ENCODE measurements around the gene GARIN5A.

The GARIN5A gene

DNA sequence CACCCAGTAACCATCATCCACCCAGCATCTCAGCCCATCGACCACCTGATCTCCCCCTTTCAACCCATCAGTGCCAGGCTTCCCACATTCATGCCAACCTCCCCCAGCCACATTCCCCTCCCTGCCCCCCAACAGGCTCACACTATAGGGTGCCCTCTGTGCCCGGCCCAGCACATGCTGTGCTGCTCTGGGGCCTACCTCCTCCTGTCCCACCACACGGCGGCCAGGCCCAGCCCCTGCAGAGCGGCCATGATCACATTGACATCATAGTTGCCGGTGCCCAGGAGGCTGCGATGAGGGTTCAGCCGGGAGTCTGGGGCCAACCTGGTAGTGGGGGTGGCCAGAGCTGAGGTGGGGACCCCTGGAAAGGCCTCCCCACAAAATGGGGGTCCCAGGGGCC, 30.7 kb upstream of the GARIN5A start:
- DNase-seq = no peak

DNA sequence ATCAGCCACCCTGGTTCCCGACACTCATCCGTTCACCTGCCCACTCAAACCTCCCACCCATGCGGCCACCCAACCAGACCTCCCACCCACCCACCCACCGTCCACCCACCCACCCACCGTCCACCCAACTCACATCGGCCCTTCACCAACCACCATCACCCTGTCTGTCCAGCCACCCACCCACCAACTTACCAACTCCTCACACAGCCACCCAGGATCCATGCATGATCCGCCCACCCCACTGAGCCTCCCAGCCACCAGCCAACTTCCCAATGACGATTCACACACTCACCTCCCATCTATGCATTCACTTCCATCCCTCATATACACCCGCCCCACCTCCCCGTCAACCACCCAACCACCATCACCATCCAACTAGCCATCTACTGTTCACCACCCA, 30.1 kb upstream of the GARIN5A start:
- no peak for DNase-seq

DNA sequence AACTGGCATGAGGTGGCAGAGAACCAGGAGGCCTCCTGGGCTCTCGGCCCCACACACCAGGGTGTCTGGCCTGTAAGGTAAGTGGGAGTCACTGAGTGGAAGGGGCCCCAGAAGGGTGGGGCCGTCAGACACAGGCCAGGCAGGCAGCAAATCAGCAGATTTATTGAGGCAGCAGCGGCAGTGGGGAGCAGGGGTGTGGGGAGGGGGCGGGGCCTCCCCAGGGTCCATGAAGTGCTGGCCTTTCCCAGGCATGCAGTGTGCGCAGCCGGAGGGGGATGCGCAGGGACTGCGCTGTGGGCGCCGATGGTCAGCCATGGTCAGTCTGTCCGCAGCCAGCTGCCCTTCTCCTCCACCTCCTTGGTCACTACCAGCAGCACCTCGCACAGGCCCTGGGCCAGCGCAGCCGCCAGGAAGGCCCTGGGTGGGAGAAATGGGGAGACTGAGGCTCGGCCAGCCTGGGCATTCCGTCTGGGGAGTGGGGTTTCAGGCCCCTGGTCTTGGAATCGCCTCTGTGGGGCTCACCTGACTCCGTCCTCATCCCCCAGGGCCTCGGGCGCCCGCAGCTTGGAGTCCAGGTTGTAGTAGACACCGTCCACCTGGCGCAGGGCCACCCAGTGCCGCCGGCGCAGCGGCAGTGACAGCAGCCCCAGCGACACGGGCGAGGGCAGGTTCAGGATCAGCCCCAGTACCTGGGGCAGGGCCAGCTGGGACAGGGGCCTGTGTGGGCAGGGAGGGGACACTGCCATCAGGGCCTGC, 29.4 kb upstream of the GARIN5A start:
- no peak for DNase-seq

DNA sequence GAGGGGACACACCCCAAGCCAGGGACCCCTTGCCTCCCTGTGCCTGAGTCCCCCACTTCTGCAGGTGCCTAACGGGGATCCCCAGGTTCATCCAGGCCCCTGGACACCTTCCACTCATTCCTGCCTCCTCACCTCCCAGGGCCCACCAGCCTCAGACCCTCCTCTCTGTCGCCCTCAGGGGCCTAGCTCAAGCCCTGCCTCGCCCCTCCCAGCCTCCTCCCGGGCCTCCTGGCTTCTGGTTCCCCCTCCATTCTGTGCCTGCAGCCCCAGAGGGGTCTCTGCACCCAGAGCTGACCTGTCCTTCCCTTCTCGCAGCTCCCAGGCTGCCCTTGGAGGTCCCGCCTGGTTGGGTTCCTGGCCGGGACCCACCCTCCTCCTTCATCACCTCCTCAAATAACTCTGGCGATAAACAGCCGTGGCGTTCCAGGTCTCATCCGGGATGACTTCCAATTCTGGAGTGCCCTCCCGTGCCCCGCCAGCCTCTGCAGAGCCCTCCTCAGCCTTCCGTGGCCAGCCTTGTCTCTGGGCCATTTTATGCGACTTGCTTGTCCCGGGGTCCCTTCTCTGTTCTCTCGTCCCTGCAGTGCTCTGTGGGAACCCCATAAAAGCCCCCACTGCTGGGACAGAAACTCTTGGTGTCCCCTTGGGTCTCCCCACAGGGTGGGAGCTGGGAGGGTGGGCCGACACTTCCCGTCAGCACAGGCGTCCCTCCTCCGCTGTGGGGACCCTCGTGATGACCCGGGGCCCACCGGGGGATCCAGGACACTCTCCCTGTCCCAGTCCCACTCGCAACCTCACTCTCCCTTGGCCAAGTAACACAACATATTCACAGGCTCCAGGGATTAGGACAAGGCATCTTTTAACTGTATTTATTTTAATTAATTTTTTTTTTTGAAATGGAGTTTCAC, 25.2 kb upstream of the GARIN5A start:
- no peak for DNase-seq

DNA sequence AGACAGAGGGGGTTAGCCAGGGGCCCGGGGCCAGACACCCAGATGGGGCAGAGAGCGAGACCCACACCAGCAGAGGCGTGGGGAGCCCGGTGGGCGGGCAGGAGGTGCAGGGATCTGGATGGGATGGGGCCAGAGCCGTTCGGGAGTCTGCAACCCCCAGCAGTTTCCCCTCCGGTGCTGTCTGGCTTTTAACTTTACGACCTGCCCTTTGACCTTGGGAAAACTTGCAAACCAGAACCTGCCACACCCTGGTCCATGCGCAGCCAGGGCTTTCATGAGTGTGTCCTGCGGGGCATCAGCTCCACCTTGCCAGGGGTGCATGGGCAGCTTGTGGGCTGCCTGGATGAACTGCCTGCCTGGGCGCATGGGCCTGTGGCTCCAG, 24.5 kb upstream of the GARIN5A start:
- no peak for DNase-seq

DNA sequence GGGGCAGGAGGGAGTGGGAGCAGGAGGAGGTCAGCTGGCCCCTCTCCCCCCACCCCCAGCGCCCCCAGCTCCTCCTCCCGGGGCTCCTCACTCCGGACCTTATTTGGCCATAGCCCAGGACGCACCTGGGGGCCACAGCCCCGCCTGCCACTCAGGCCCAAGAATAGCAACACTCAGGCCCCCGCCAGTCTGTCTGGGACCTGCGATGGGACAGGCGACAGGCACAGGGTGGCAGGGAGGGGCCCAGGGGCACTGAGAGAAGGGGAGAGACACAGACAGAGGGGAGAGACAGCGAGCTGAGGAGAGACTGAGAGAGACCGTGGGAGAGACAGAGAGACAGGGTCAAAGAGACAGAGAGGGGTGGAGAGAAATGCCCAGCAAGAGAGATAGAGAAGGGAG, 24.1 kb upstream of the GARIN5A start:
- DNase-seq = no peak

DNA sequence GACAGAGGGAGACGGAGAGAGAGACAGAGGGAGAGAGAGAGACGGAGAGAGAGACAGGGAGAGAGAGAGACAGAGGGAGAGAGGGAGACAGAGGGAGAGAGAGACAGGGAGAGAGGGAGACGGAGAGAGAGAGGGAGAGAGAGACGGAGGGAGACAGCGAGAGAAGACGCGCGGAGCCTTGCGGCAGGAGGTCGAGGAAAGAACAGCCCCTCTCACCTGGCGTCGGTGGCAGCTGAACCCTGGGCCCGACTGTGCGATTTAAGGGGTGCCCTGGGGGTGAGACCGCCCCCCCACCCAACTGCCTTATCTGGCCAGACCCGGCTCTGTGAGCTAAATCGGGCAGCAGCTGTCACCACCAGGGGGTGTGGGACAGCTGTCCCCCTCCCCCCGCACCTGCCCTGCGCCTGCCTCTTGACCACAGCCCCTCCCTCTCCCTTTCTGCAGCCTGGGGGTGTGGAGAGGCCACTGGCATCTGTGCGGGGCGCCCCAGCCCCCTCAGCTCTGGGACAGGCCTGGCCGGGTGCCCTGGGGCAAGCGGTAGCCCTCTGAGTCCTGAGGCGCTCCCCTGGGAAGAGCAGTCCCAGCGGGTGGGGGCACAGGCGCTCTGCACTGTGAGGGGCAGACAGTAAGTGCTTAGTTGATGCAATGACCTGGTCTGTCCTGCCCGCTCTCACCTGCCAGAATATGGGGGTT, 23.6 kb upstream of the GARIN5A start:
- DNase-seq = no peak

DNA sequence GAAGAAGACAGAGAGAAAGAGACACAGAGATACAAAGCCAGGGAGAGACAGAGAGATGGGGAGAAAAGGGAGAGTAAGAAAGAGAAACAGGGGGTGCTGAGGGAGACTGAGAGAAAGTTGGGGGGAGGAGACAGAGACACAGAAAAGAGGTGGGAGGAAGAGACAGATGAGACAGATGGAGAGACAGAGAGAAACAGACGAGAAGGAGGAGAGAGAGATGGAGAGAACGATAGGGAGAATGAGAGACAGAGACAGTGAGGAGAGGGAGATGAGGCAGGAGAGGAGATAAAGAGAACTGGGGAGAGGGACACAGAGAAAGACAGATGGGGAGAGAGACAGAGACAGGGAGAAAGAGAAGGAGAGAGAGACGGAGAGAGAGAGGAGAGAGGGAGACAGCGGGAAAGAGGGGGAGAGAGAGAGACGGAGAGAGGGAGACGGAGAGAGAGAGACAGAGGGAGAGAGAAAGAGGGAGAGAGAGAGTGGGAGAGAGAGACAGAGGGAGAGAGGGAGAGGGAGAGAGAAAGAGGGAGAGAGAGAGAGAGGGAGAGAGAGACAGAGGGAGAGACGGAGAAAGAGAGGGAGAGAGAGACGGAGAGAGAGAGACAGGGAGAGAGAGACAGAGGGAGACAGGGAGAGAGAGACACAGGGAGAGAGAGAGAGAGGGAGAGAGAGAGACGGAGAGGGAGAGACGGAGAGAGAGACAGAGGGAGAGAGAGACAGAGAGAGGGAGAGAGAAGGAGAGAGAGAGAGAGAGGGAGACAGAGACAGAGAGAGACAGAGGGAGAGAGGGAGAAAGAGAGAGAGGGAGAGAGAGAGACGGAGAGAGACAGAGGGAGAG, 21.8 kb upstream of the GARIN5A start:
- no peak for DNase-seq

DNA sequence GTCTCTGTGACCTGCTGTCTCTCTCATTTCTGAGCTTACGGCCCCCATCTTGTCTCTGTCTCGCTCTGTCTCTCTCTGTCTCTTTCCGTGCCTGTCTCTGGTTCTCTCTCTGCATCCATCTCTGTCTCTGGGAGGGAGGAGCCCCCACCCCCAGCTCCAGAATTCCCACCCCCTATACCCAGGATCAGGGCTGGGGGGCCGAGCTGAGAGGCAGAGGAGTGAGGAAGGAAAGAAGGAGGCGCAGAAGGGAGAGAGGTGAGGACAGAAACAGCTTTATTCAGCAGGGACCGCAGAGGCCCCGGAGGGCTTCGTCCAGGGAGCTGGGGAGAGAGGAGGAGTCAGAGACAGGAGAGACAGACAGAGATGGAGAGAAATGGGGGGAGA, 20.4 kb upstream of the GARIN5A start:
- DNase-seq = no peak

DNA sequence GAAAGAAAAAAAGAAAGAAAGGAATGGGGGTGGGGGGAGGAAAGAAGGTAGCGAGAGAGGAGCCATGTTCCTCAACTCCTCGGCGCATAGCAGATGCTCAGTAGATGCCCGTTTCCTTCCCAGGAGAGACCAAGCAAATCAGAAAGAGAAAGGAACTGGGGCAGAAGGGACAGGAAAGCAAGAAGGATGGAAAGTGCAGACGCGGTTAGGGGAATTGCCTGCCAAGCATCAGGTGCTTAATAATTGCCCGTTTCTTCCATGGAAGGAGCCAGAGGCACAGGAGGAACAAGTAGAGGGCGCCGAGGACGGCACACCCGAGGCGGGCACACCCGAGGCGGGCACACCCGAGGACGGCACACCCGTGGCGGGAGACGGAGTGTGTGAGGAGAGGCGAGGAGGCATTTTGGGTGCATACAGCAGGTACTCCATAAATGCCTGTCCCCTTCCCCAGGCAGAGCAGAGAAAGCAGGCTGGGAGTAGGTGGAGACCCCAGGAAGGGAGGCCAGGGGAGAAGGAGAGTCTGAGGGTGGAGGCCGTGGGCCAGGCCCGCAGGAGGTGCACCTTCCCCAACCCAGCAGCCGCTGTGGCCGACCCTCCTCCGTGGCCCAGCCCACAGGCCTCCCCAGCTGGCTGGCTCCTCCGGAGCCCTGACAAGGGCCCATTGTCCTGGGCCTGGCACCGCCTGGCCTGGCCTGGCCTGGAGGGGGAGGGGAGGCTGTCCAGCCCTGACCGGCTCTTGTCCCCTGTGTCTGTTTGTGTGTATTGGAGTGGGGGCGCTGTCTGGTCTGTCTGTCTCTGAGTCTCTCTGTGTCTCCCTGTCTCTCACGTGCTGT, 19.8 kb upstream of the GARIN5A start:
- no peak for DNase-seq

DNA sequence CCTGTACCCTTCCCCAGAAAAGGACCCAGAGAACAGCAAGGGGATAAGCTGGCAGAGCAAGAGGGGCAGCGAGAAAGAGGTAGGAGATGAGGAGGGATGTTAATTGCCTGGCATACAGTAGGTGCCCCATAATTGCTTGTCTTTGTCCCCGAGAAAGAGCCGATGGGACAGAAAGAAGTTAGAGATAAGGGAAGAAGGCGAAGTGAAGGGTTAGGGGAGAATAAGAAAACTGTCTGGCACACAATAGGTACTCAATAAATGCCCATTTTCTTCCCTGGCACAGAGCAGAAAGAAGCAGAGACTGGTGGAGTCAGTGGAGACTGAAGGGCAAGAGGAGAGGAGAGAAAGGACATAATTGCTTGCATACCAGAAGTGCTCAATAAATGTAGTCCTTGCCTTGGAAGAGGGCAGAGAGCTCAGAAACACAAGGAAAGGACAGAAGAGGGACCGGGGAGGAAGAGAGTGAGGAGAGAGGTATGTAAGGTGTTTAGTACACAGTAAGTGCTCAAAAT, 18.4 kb upstream of the GARIN5A start:
- no peak for DNase-seq

DNA sequence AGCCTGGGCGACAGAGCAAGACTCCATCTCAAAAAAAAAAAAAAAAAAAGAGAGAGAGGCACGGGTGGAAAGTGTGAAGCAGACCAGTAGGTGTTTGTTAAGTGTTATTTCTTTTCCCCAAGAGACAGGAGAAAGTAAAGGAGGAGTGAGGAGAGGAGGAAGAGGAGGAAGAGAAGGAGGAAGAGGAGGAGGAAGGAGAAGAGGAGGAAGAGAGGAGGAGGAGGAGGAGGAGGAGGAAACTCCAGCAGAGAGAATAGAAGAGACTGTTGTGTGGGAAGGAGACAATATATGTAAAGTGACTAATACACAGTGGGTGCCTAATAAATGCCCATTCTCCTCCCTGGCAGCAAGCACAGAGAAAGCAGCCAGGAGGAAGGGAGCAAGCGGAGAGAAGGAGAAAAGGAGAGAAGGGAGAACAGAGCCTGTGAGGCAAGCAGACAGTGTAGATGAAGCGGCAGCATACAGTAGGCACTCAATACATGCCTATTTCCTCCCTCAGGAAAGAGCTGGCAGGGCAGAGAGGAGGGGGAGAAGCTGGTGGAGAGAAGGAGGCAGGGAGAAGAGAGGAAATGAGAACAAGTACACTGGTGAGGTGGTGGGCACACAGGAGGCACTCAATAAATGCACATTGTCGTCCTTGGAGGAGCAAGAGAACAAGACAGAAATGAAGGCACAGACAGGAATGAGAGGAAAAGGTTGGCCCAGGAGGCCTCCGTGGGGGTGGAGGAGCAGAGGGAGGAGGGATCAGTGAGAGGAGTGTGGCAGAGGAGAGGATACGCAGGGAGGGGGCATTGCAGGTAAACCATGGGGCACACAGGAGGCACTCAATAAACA, 17.8 kb upstream of the GARIN5A start:
- DNase-seq = no peak

DNA sequence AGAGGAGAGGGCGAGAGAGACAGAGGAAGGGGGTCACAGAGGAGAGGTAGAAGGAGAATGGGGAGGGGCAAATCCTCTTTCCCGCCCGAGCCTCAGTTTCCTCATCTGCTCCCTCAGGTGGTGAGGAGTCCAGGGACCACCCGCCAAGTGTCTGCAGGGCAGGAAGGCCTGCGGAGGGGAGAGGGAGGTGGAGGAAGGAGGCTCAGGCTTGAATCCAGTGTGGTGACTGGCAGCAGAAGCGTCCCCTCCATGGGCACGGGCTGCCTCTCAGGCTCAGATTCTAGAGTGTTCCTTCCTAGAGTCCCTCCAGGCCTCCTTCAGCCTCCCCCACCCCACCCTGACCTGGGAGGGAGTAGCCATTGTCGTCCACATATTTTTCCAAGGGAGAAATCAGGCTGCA, 16.5 kb upstream of the GARIN5A start:
- DNase-seq = no peak

DNA sequence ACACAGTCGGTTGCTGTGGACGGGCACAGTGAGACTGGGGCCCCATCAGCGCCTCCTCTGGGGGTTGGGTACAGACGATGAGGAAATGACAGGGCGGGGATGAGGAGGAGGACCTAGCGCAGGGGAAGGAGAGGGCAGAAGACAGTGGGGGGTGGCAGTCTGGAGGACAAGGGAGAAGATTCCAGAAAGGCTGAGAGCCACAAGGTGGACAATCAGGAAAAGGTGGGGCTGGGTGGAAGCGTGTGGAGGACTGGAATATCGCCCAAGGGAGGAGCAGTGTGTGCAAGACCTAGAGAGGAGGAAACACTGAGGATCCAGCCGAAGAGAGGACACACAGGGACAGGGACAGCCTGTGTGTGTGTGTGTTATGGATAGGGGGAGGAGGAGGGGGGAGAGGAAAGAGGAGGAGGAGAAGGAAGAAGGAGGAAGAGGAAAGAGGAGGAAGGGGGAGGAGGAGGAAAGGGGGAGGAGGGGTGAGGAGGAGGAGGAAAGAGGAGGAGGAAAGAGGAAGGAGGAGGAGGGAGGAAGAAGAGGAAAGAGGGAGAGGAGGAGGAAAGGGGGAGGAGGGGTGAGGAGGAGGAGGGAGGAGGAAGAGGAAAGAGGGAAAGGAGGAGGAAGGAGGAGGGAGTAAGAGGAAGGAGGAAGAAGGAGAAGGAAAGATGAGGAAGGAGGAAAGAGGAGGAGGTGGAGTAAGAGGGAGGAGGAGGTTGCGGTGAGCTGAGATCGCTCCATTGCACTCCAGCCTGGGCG, 15.8 kb upstream of the GARIN5A start:
- peak; percentile 68 for DNase-seq

DNA sequence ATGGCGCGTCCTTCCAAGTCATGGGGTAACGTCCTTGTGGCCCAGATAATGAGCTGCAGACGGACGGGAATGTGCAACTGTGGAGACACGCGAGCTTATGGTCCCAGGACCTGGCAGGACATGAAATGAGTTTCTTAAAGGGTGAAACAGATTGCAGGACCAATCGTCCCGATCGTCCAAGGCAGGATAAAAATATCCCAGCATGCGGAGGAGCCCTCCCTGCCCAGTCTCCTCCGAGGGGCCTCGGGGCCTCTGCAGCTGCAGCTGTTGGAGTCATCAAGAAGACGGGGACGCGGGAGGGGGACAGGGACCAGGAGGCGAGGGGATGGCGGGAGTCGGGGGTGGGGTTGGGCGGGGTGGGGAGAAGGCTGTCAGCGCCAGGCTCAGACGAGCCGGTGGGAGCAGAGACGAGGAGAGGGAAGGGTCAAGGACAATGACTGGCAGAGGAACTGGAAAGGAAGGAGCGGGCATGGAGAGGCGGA, 14.4 kb upstream of the GARIN5A start:
- no peak for DNase-seq

DNA sequence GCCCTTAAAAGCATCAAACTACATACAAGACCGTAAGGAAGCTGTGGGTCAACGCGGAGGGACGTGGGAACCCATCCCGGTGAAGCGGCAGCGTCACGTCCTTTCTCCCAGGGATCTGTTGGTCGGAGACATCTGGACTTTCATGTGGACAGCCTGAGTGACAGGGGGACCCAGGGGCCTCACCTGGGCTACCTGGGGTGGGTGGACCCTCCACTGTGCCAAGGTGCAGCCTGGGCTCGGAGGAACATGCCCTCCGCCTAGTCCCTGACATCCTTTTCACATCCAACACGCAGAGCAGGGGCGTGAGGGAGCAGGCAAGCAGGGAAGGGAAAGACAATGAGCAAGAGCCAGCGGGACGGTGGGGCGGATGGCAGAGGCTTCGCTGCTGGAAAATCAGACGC, 13.8 kb upstream of the GARIN5A start:
- DNase-seq = no peak

DNA sequence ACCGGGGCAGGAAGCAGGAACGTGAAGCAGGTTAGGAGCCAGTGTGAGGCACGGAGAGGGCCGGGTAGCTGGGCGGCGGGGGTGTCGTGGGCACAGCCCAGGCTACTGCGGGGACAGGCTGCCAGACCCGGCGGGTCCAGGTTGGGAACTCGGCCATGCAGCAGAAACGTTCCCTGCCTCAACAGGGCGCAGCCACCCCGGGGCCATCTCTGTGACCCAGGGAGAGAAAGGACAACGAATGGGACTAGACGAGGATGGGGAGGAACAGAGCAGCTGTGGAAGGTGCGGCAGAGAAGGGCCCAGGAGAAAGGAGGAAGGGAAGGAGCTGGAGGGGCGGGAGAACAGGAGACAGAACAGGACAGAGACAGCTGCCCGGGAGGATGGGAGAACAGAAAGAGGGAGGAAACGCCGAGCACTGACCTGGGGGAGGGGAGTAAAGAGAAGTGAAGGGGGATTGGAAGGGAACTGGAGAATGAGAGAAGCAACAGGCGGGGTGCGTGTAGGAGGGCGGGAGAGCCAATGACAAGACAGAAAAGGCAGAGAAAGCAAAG, 12.9 kb upstream of the GARIN5A start:
- no peak for DNase-seq

DNA sequence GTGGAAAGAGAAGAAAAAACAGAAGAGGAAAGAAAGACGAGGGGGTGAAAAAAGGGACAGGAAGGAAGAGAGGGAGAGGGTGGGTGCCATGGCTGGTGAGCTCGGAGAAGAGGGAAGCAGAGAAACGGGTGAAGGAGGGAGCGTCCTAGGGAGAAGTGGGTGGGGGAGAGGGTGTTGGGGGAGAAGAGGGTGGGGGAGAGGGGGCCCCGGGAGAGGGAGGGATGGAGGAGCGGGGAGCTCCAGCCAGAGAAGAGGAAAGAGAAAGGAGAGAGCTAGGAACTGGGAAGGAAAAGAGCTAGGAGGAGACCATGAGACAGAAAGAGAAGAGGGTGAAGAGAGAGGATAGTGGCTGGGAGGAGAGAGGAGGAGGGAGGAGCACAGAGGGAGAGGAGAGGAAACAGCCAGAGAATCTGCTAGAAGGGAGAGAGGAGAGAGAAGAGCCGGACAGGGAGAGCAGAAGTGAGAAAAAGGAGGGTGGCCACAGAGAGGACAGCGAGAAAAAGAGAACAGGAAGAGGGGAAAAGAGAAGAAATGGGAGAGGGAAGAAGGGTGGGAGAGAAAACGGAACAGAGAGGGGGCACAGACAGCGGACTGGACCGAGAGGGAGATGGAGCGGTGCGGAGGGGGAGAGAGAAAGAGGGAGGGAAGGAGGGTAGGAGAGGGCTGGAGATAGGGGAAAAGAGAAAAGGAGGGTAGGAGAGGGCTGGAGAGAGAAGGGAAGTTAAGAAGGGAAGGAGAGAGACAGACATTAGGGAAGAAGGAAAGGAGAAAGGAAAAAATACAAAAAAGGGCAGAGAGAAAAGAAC, 11.9 kb upstream of the GARIN5A start:
- DNase-seq = no peak

All from activated CD8-positive, alpha-beta memory T cell treated with anti-CD3 and anti-CD28 coated beads, Interleukin-2, amount 50 U/mL, for 48 hours (primary cell).